IMR-90 (cell line): ENCODE results near the gene ADIRF. TPM values are rescaled to one million over a fixed set of nuclear protein-coding genes. Genes with fewer than 3 reads are reported as not detected.

Experiments
- ATAC-seq: fragments of 200-7000 bp; cut with Tn5 transposase; 2 replicates; pipeline ENCODE4 v1.9.1; 2020; ENCODE audit warnings: low read depth, mild to moderate bottlenecking, moderate library complexity
- BruUV-seq: library from RNA; stranded (reverse); fragments of 400-500 nt; replicated peaks from 2 replicates; lab custom pipeline; 2021; lab: Mats Ljungman, UMichigan
- CTCF ChIA-PET: fragments of 300-600 bp; formaldehyde crosslinking; extraction: SDS; loops from one replicate; lab custom pipeline; 2021; ENCODE audit warnings: antibody characterized with exemption; lab: Yijun Ruan, JAX
- POLR2A ChIA-PET: fragments of 300-600 bp; sonication (Branson Sonifier 250); formaldehyde crosslinking; loops from one replicate; lab custom pipeline; 2022; ENCODE audit warnings: antibody characterized with exemption; ENCODE audit not compliant: unreplicated experiment; lab: Charles Lee
- DNase-seq: peaks from one replicate; pipeline ENCODE4 v3.0.0; 2013
- H2AFZ ChIP-seq: replicated peaks from 2 replicates; pipeline ENCODE3; 2013; ENCODE audit warnings: low read length, mild to moderate bottlenecking; ENCODE audit not compliant: poor library complexity
- H2AK5ac ChIP-seq: 2 replicates; pipeline ENCODE4 v1.6.1; 2013; ENCODE audit warnings: low read depth, low read length, inconsistent platforms
- H2AK9ac ChIP-seq: replicated peaks from 2 replicates; pipeline ENCODE3; 2013; ENCODE audit warnings: mild to moderate bottlenecking, low read depth, low read length, moderate library complexity; ENCODE audit not compliant: poor library complexity
- H2BK120ac ChIP-seq: 2 replicates; pipeline ENCODE4 v1.6.1; 2013; ENCODE audit warnings: low read depth, low read length, inconsistent platforms
- H2BK15ac ChIP-seq: 3 replicates; pipeline ENCODE4 v1.6.1; 2013; ENCODE audit warnings: low read depth, low read length, inconsistent platforms
- H2BK20ac ChIP-seq: 2 replicates; pipeline ENCODE4 v1.6.1; 2013; ENCODE audit warnings: low read depth, mild to moderate bottlenecking, inconsistent platforms, low read length, moderate library complexity
- H2BK5ac ChIP-seq: 2 replicates; pipeline ENCODE4 v1.6.1; 2013; ENCODE audit warnings: mild to moderate bottlenecking, low read depth, low read length, inconsistent platforms; ENCODE audit not compliant: poor library complexity, severe bottlenecking
- H3K14ac ChIP-seq: replicated peaks from 2 replicates; pipeline ENCODE4 v1.6.1; 2013; ENCODE audit warnings: low read depth, low read length, inconsistent platforms
- H3K18ac ChIP-seq: 2 replicates; pipeline ENCODE4 v1.6.1; 2013; ENCODE audit warnings: low read depth, low read length, control low read depth
- H3K23ac ChIP-seq: 2 replicates; pipeline ENCODE4 v1.6.1; 2013; ENCODE audit warnings: low read depth, low read length, inconsistent platforms
- H3K27ac ChIP-seq: 2 replicates; pipeline ENCODE4 v1.5.1; 2013; ENCODE audit warnings: mild to moderate bottlenecking, control low read depth, low read length; ENCODE audit not compliant: insufficient read depth
- H3K27me3 ChIP-seq: 2 replicates; pipeline ENCODE4 v1.6.1; 2013; ENCODE audit warnings: low read length; ENCODE audit not compliant: control insufficient read depth, insufficient read depth
- H3K36me3 ChIP-seq: 2 replicates; pipeline ENCODE4 v1.6.1; 2013; ENCODE audit warnings: low read length, mixed read lengths; ENCODE audit not compliant: control insufficient read depth, insufficient read depth
- H3K4ac ChIP-seq: 2 replicates; pipeline ENCODE4 v1.6.1; 2013; ENCODE audit warnings: low read depth, low read length, inconsistent platforms
- H3K4me1 ChIP-seq: 2 replicates; pipeline ENCODE4 v1.6.1; 2013; ENCODE audit warnings: low read length, mixed read lengths; ENCODE audit not compliant: control insufficient read depth, insufficient read depth
- H3K4me2 ChIP-seq: 2 replicates; pipeline ENCODE4 v1.6.1; 2013; ENCODE audit warnings: low read depth, mild to moderate bottlenecking, control low read depth, low read length, moderate library complexity
- H3K4me3 ChIP-seq: 2 replicates; pipeline ENCODE4 v1.5.1; 2013; ENCODE audit warnings: low read depth, mild to moderate bottlenecking, control low read depth, low read length, moderate library complexity; ENCODE audit not compliant: insufficient read depth
- H3K56ac ChIP-seq: 2 replicates; pipeline ENCODE4 v1.6.1; 2013; ENCODE audit warnings: low read length, inconsistent platforms; ENCODE audit not compliant: insufficient read depth; ENCODE audit errors: extremely low read depth
- H3K79me1 ChIP-seq, 2 experiments: 2 replicates each; pipeline ENCODE4 v1.6.1; 2013; ENCODE audit warnings: low read length in 2 of 2, inconsistent platforms in 1 of 2, low read depth in 1 of 2
- H3K9ac ChIP-seq: 2 replicates; pipeline ENCODE4 v1.6.1; 2013; ENCODE audit warnings: low read depth, low read length, control low read depth
- H3K9me1 ChIP-seq: 2 replicates; pipeline ENCODE4 v1.6.1; 2013; ENCODE audit warnings: low read length, inconsistent platforms; ENCODE audit not compliant: insufficient read depth
- H3K9me3 ChIP-seq: 2 replicates; pipeline ENCODE4 v1.6.1; 2013; ENCODE audit warnings: low read length; ENCODE audit not compliant: control insufficient read depth, insufficient read depth
- H4K20me1 ChIP-seq: 2 replicates; pipeline ENCODE4 v1.6.1; 2013; ENCODE audit warnings: low read length, inconsistent platforms; ENCODE audit not compliant: insufficient read depth
- H4K5ac ChIP-seq: 2 replicates; pipeline ENCODE4 v1.6.1; 2013; ENCODE audit warnings: mild to moderate bottlenecking, low read depth, low read length, control low read depth
- H4K8ac ChIP-seq, 2 experiments: 2 replicates each; pipeline ENCODE4 v1.6.1; 2013; ENCODE audit warnings: low read depth in 2 of 2, low read length in 2 of 2, control low read depth in 1 of 2, inconsistent platforms in 1 of 2
- H4K91ac ChIP-seq: 2 replicates; pipeline ENCODE4 v1.6.1; 2013; ENCODE audit warnings: low read depth, low read length, inconsistent platforms; ENCODE audit not compliant: insufficient read depth
- BHLHE40 ChIP-seq: fragments of 150-350 bp; IDR thresholded peaks from 2 replicates; pipeline ENCODE4 v1.6.1; 2016; ENCODE audit warnings: mild to moderate bottlenecking, low read depth, low read length
- CEBPB ChIP-seq: IDR thresholded peaks from 2 replicates; pipeline ENCODE4 v1.6.1; 2012; ENCODE audit warnings: low read depth, low read length, improper control_type of control experiment
- CHD1 ChIP-seq: IDR thresholded peaks from 2 replicates; pipeline ENCODE4 v1.6.1; 2012; ENCODE audit warnings: low read depth, low read length, improper control_type of control experiment
- ELK1 ChIP-seq: fragments of 150-350 bp; IDR thresholded peaks from 2 replicates; pipeline ENCODE4 v1.6.1; 2016; ENCODE audit warnings: low read depth, mild to moderate bottlenecking, low read length, moderate library complexity, borderline replicate concordance
- FOS ChIP-seq: fragments of 150-350 bp; IDR thresholded peaks from 2 replicates; pipeline ENCODE4 v1.6.1; 2016; ENCODE audit warnings: low read depth, low read length
- MAFK ChIP-seq: IDR thresholded peaks from 2 replicates; pipeline ENCODE4 v1.6.1; 2012; ENCODE audit warnings: low read depth, low read length, improper control_type of control experiment
- MAZ ChIP-seq: IDR thresholded peaks from 2 replicates; pipeline ENCODE4 v1.6.1; 2012; ENCODE audit warnings: low read depth, mild to moderate bottlenecking, low read length, improper control_type of control experiment, moderate library complexity, borderline replicate concordance
- MXI1 ChIP-seq: IDR thresholded peaks from 2 replicates; pipeline ENCODE4 v1.6.1; 2012; ENCODE audit warnings: low read depth, mild to moderate bottlenecking, low read length, moderate library complexity, borderline replicate concordance
- NFE2L2 ChIP-seq: fragments of 150-350 bp; IDR thresholded peaks from 2 replicates; pipeline ENCODE4 v1.6.1; 2016; ENCODE audit warnings: low read depth, mild to moderate bottlenecking, low read length
- POLR2A ChIP-seq: IDR thresholded peaks from 2 replicates; pipeline ENCODE4 v1.6.1; 2012; ENCODE audit warnings: mild to moderate bottlenecking, low read depth, low read length
- RAD21 ChIP-seq: IDR thresholded peaks from 2 replicates; pipeline ENCODE4 v1.6.1; 2012; ENCODE audit warnings: low read length, improper control_type of control experiment
- RCOR1 ChIP-seq: IDR thresholded peaks from 2 replicates; pipeline ENCODE4 v1.6.1; 2012; ENCODE audit warnings: mild to moderate bottlenecking, low read length, improper control_type of control experiment; ENCODE audit not compliant: insufficient replicate concordance
- RFX5 ChIP-seq: IDR thresholded peaks from 2 replicates; pipeline ENCODE4 v1.8.0; 2012; ENCODE audit warnings: low read depth, mild to moderate bottlenecking, low read length, moderate library complexity
- SMC3 ChIP-seq: fragments of 150-350 bp; IDR thresholded peaks from 2 replicates; pipeline ENCODE4 v1.6.1; 2016; ENCODE audit warnings: low read depth, mild to moderate bottlenecking, antibody characterized with exemption, low read length, moderate library complexity
- WGBS, 2 experiments: methylation state at CpG; one replicate each; pipeline versions ENCODE4 v1.1.5 to v1.1.7; 2013; ENCODE audit warnings: missing lambda C conversion rate in 2 of 2; ENCODE audit not compliant: insufficient read length in 1 of 2; ENCODE audit errors: extremely low coverage in 2 of 2; 5-methylcytosine and 5-hydroxymethylcytosine counted together
- dilution Hi-C: fragments of 300-500 bp; cut with HindIII; formaldehyde crosslinking; loops from one replicate; pipeline ENCODE4 v1.14.3; 2018; ENCODE audit warnings: low sequenced_read_pairs; ENCODE audit not compliant: unreplicated experiment
- in situ Hi-C: fragments of 300-500 bp; cut with MboI; formaldehyde crosslinking; loops from 3 replicates; pipeline ENCODE4 v1.14.3; 2019; ENCODE audit warnings: low sequenced_read_pairs, inconsistent platforms, mixed read lengths
- intact Hi-C: fragments of 100-400 bp; cut with micrococcal nuclease; formaldehyde crosslinking; loops from 2 replicates; pipeline ENCODE4 v1.10.0; 2022
- polyA plus RNA-seq, 3 experiments: library from polyadenylated mRNA; depleted of rRNA; stranded (reverse); fragments of >200 nt; gene quantifications; 2 replicates each; pipeline ENCODE4 v1.2.3, GENCODE V29; 2012; ENCODE audit warnings: low replicate concordance in 1 of 3
- total RNA-seq: library from RNA; depleted of rRNA; stranded (reverse); fragments of >200 nt; gene quantifications from 2 replicates; pipeline ENCODE4 v1.2.3, GENCODE V29; 2012
- TF ChIP-seq, protein P1 (sequence below): fragments of 150-350 bp; IDR thresholded peaks from 2 replicates; pipeline ENCODE4 v1.6.1; 2017; ENCODE audit warnings: mild to moderate bottlenecking, antibody characterized with exemption, low read length, low read depth
- TF ChIP-seq, protein P2 (sequence below): conservative IDR thresholded peaks from 2 replicates; pipeline ENCODE4 v1.5.1; 2012; ENCODE audit warnings: mild to moderate bottlenecking, low read depth, low read length, improper control_type of control experiment

Gene ADIRF
- total and polyA plus RNA-seq, 2 of the 4 experiments (the other 2 are of a cell fraction), result 2.3 to 7.2 TPM

DNA sequence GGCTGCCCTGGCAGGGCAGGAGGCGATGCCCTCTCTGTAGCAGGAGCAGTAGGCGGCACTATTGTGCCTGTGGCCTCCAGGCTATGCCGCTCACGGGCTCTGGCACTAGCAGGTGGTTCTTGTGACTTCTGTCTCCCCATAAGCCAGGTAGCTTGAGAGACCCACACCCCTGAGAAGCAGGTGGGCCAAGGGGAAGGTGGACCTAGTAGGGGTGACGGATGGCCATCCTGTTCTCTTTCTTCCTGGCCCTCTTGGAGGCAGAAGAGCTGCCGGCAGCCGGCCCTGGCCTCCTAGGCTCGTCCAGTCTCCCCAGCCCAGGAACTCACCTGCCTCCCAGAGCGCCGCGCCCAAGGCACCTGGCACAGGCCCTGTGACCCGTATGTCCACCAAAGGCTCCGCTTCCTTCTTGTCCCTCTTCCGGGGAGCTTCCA, 26.3 kb upstream of the ADIRF start:
- ATAC-seq (no peak), DNase-seq (no peak)
- Histone ChIP-seq H4K5ac (no peak overlapping the region), H2AK5ac (no peak overlapping the region), H3K56ac (no peak overlapping the region), H3K4me2 (no peak overlapping the region), H4K20me1 (no peaks in the 10 kb centered on the region), H3K23ac (no peak overlapping the region), H2BK5ac (no peak overlapping the region), H3K18ac (no peak overlapping the region), H3K9me3 (no peaks in the 10 kb centered on the region), H3K4me1 (peaks cover 2% of the 10 kb centered on the region), H3K4me3 (no peak overlapping the region), H3K9me1 (peaks cover 4% of the 10 kb centered on the region), H2BK120ac (no peak overlapping the region), H2BK20ac (no peak overlapping the region), H3K79me1 (no peaks in the 10 kb centered on the region), H3K36me3 (no peaks in the 10 kb centered on the region), H3K27ac (no peak overlapping the region), H3K9ac (no peak overlapping the region), H3K4ac (no peak overlapping the region), H2AFZ (peak overlapping the region; percentile 72), H3K14ac (no peak overlapping the region), H4K91ac (no peak overlapping the region), H2AK9ac (no peak overlapping the region), H4K8ac (no peak overlapping the region), H3K27me3 (peaks cover 4% of the 10 kb centered on the region), H2BK15ac (no peak overlapping the region)
- dilution Hi-C loops (no loop called here), in situ Hi-C loops (no loop called here), intact Hi-C loops (no loop called here)
- no TSS peak for BruUV-seq
- 96% methylated on average over 9 of the region's 14 CpGs; no CpG with 5 or more reads in 1 of the 2 experiments for WGBS, 2 experiments
- ChIA-PET CTCF (no interaction called here), POLR2A (no interaction called here)
- TF ChIP-seq RFX5, result no peak
- no peak for TF ChIP-seq POLR2A
- TF ChIP-seq ELK1, result no peak
- TF ChIP-seq, protein P1, sequence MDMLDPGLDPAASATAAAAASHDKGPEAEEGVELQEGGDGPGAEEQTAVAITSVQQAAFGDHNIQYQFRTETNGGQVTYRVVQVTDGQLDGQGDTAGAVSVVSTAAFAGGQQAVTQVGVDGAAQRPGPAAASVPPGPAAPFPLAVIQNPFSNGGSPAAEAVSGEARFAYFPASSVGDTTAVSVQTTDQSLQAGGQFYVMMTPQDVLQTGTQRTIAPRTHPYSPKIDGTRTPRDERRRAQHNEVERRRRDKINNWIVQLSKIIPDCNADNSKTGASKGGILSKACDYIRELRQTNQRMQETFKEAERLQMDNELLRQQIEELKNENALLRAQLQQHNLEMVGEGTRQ, result no peak
- TF ChIP-seq MAZ, result no peak
- TF ChIP-seq SMC3, result no peak
- no peak for TF ChIP-seq BHLHE40
- TF ChIP-seq MXI1, result no peak
- TF ChIP-seq CEBPB, result no peak
- TF ChIP-seq, protein P2, sequence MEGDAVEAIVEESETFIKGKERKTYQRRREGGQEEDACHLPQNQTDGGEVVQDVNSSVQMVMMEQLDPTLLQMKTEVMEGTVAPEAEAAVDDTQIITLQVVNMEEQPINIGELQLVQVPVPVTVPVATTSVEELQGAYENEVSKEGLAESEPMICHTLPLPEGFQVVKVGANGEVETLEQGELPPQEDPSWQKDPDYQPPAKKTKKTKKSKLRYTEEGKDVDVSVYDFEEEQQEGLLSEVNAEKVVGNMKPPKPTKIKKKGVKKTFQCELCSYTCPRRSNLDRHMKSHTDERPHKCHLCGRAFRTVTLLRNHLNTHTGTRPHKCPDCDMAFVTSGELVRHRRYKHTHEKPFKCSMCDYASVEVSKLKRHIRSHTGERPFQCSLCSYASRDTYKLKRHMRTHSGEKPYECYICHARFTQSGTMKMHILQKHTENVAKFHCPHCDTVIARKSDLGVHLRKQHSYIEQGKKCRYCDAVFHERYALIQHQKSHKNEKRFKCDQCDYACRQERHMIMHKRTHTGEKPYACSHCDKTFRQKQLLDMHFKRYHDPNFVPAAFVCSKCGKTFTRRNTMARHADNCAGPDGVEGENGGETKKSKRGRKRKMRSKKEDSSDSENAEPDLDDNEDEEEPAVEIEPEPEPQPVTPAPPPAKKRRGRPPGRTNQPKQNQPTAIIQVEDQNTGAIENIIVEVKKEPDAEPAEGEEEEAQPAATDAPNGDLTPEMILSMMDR, result no peak
- no peak for TF ChIP-seq CHD1
- TF ChIP-seq FOS, result no peak
- TF ChIP-seq MAFK, result no peak
- no peak for TF ChIP-seq NFE2L2
- TF ChIP-seq RCOR1, result no peak
- TF ChIP-seq RAD21, result no peak
